ENCODE results near the gene CYP2U1. TPM values are rescaled to one million over a fixed set of nuclear protein-coding genes. Genes with fewer than 3 reads are reported as not detected.
A peak's percentile ranks its signal among the peaks of the same experiment; 100 is the strongest.
"Not testable (repeated sequence)": the region's sequence is repeated elsewhere in the genome, so short reads cannot be mapped to it uniquely, and the experiment has no call there.

CYP2U1 gene
- total RNA-seq, 1 donor from 2014 or later = 9.0 TPM

DNA sequence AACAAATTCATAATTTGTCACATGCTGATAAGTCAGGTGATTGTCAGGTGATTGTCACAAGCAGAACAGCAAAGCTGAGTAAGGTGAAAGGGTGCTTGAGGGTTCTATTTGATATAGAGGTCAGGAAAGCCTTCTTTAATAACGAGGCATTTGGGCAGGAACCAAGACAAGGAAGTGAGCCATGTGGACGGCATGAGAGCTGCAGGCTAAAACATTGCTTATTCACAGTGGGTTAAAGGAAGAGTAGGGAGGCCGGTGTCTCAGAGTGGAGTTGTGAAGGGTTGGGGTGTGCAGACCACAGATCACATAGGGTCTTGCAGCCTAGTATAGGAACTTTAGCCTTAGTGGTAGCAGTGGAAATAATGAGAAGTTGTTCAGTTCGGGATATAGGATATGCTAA is 31.3 kb upstream of the CYP2U1 start:
- Histone ChIP-seq H3K27ac (no peak overlapping the region), H3K4me1 (peaks cover 5% of the 10 kb centered on the region), H3K36me3 (peaks cover 8% of the 10 kb centered on the region), H3K4me3 (no peak overlapping the region), H3K27me3 (no peaks in the 10 kb centered on the region), H3K9me3 (no peaks in the 10 kb centered on the region)
- TF ChIP-seq, protein P1, sequence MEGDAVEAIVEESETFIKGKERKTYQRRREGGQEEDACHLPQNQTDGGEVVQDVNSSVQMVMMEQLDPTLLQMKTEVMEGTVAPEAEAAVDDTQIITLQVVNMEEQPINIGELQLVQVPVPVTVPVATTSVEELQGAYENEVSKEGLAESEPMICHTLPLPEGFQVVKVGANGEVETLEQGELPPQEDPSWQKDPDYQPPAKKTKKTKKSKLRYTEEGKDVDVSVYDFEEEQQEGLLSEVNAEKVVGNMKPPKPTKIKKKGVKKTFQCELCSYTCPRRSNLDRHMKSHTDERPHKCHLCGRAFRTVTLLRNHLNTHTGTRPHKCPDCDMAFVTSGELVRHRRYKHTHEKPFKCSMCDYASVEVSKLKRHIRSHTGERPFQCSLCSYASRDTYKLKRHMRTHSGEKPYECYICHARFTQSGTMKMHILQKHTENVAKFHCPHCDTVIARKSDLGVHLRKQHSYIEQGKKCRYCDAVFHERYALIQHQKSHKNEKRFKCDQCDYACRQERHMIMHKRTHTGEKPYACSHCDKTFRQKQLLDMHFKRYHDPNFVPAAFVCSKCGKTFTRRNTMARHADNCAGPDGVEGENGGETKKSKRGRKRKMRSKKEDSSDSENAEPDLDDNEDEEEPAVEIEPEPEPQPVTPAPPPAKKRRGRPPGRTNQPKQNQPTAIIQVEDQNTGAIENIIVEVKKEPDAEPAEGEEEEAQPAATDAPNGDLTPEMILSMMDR (IDR thresholded peaks at IDR 0.05) = no peak
- DNase-seq (no peak), ATAC-seq (peak; percentile 34)
- intact Hi-C loops (cut with DNase I) = no loop called here

DNA sequence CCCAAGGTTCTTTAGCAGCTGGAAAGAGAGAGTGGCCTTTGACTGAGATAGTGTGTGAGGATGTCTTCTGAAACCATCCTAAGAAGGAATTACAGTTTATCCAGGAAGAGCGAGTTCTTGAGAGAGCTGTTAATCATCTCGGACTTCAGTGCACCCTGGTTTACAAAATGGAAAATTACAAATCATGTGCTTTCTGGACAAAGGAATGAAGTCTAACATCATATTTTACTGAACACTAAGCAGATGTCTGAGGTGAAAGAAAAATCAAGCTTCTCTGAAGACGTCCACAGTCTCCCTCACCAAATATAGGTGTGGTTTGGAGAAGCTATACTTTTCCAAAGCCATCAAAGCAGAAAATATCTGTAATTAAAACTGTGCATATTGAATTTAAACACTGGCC is 30.8 kb upstream of the CYP2U1 start:
- Histone ChIP-seq H3K36me3 (peaks cover 8% of the 10 kb centered on the region), H3K27me3 (no peaks in the 10 kb centered on the region), H3K9me3 (no peaks in the 10 kb centered on the region), H3K4me3 (no peak overlapping the region), H3K27ac (no peak overlapping the region), H3K4me1 (peaks cover 5% of the 10 kb centered on the region)
- TF ChIP-seq, protein P1 (IDR thresholded peaks at IDR 0.05) = no peak
- intact Hi-C loops (cut with DNase I) = no loop called here
- no peak for ATAC-seq
- no peak for DNase-seq

DNA sequence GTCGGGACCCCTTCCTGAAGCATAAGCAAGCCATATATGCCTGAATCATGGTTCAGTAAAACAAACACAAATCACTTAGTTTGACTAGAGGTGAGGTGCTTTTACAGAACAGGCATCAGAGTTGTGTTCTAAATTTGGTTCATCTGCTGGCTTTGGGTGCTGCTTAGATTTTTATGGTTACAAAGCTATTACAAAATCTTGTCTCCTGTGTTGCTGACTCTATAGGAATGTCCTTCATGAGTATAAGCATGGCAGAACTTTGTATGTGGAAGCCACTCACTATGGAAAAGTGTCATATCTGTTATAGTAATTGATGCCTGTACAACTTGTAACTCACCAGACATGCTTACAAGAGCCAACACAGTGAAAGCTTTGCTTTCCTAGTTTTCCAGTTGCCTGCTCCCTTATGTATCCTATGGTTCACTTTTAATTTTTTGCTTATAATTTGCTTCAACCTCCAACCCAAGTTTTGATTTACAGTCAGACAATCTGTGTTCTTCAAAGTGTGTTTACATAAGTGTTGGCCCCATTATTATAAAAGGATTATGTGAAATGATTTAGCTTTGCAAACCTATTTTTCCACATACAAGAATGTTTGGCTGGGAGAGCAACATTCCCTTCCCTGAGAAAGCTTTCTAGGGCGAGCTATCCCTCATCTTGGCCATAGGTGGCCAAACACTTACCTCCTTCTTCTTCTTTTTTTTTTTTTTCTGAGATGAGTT is 30.0 kb upstream of the CYP2U1 start:
- DNase-seq (no peak), ATAC-seq (no peak)
- Histone ChIP-seq H3K27ac (no peak overlapping the region), H3K27me3 (no peaks in the 10 kb centered on the region), H3K9me3 (no peaks in the 10 kb centered on the region), H3K4me3 (no peak overlapping the region), H3K4me1 (peaks cover 5% of the 10 kb centered on the region), H3K36me3 (peaks cover 8% of the 10 kb centered on the region)
- intact Hi-C loops (cut with DNase I) = no loop called here
- TF ChIP-seq, protein P1 (IDR thresholded peaks at IDR 0.05) = no peak

DNA sequence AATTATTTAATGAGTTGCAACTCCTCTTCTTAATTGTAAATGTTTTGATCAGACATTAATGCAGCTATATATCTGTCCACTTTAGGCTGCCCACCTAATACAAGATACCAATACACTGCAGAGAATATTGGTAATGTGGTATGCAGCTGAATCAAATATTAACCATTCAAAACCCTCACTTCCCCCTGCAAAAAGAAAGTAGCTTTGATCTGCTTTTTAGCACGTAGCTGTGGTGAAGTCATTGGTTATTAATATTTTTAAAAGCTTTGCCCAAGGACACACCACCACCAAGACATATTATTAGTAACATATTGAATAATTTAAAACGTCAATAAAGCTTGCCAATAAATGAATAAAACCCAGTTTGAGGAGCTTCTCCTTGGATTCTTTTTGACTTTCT is 28.6 kb upstream of the CYP2U1 start:
- ATAC-seq = no peak
- no peaks in the 10 kb centered on the region for H3K9me3 ChIP-seq
- intact Hi-C loops (cut with DNase I) = no loop called here
- no peak for DNase-seq
- no peak overlapping the region for H3K27ac ChIP-seq
- no peaks in the 10 kb centered on the region for H3K4me1 ChIP-seq
- H3K36me3 ChIP-seq = peaks cover 8% of the 10 kb centered on the region
- TF ChIP-seq, protein P1 (IDR thresholded peaks at IDR 0.05) = no peak
- H3K27me3 ChIP-seq = no peaks in the 10 kb centered on the region
- H3K4me3 ChIP-seq = no peak overlapping the region

DNA sequence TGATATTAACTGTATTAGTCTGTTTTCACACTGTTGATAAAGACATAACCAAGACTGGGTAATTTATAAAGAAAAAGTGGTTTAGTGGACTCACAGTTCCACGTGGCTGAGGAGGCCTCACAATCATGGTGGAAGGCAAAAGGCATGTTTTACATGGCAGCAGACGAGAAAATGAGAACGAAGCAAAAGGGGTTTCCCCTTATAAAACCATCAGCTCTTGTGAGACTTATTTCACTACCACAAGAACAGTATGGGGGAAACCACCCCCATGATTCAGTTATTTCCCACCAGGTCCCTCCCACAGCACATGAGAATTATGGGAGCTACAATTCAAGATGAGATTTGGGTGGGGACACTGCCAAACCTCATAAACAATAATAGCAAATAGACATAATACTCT is 26.3 kb upstream of the CYP2U1 start:
- peaks cover 14% of the 10 kb centered on the region for H3K36me3 ChIP-seq
- H3K4me1 ChIP-seq; H3K27ac ChIP-seq; intact Hi-C loops (cut with DNase I); H3K9me3 ChIP-seq; ATAC-seq; H3K27me3 ChIP-seq; DNase-seq; H3K4me3 ChIP-seq: not testable (repeated sequence)

DNA sequence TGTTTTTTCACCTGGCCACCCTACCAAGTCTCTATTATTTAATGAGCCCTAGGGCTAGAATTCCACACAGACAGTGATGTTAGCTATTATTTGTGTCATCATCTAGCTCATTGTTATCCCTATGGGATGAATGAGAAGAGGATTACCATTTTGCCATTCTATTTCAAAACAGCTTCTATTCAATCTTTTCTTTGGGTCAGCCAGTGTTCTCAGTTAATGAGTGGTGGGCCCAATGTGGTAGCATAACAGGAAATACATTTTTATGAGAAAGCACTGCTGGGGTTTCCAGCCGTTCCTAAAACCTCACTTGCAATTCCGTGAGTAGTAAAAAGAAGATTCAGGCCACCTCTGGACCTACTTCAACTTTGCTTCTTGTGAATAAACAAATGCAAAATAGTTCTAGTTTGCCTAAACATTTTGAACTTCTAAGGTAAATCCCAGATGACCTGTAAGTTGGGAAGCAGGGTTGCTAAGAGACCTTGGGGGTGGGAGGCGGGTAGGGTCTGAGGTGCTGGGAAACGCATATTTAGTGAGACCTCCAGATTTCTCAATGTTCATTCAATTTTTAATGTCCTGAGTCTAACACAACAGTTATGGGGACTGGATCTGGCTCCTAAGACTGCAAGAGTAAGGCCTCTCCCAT is 24.8 kb upstream of the CYP2U1 start:
- no peak overlapping the region for H3K27ac ChIP-seq
- peaks cover 14% of the 10 kb centered on the region for H3K36me3 ChIP-seq
- no peaks in the 10 kb centered on the region for H3K27me3 ChIP-seq
- ATAC-seq (no peak), DNase-seq (no peak)
- TF ChIP-seq, protein P1 (IDR thresholded peaks at IDR 0.05) = no peak
- H3K4me1 ChIP-seq = no peaks in the 10 kb centered on the region
- no peaks in the 10 kb centered on the region for H3K9me3 ChIP-seq
- intact Hi-C loops (cut with DNase I) = no loop called here
- H3K4me3 ChIP-seq = no peak overlapping the region
